Measurements from ENCODE around the gene FYN. TPM values are rescaled to one million over a fixed set of nuclear protein-coding genes. Genes with fewer than 3 reads are reported as not detected.

FYN gene
- polyA plus RNA-seq, 1 donor (not counting 4 experiments of a cell fraction or from before 2014, with no cell fraction given), result 24.7 TPM

GRCh38 chr6:111825439-111826086 lies 47.7 kb downstream of the FYN start:
- Histone ChIP-seq H3K4me1 (ENCODE audit: control insufficient read depth, extremely low read depth, insufficient read depth, low read length) (peaks cover 16% of the 10 kb centered on the region), H3K27me3 (ENCODE audit: control insufficient read depth, extremely low read depth, insufficient read depth, low read length) (no peaks in the 10 kb centered on the region), H3K9me1 (ENCODE audit: control insufficient read depth, extremely low read depth, insufficient read depth, low read length) (peaks cover 2% of the 10 kb centered on the region), H3K79me2 (ENCODE audit: control insufficient read depth, insufficient read depth, low read length) (peaks cover 5% of the 10 kb centered on the region), H3K36me3 (ENCODE audit: control insufficient read depth in 2 of 2, extremely low read depth in 1 of 2, insufficient read depth in 2 of 2, low read length in 2 of 2) (peaks cover 0 to 2% of the 10 kb centered on the region in 2 experiments), H3K9ac (ENCODE audit: control insufficient read depth, extremely low read depth, insufficient read depth, low read length) (no peak overlapping the region), H4K20me1 (ENCODE audit: control insufficient read depth, extremely low read depth, insufficient read depth, low read length) (no peaks in the 10 kb centered on the region), H2AFZ (ENCODE audit: control insufficient read depth, low read length) (no peak overlapping the region), H3K9me3 (ENCODE audit: control insufficient read depth, low read depth, low read length) (no peaks in the 10 kb centered on the region), H3K27ac (ENCODE audit: control insufficient read depth, insufficient read depth, low read length) (no peak overlapping the region), H3K4me3 (ENCODE audit: control insufficient read depth in 2 of 3, extremely low read depth in 1 of 3, insufficient read depth in 2 of 3, low read depth in 1 of 3, low read length in 3 of 3) (no peak overlapping the region), H3K4me2 (ENCODE audit: control insufficient read depth, extremely low read depth, insufficient read depth, low read depth, low read length) (no peak overlapping the region)
- DNase-seq (ENCODE audit: low read depth, low spot score) (no peak), FAIRE-seq (no peak)
- TF ChIP-seq CTCF (optimal IDR thresholded peaks at IDR 0.05 in 1 of 3, IDR thresholded peaks at IDR 0.05 in 1 of 3, conservative IDR thresholded peaks at IDR 0.05 in 1 of 3; ENCODE audit: extremely low read depth in 1 of 3, insufficient read depth in 2 of 3, low read length in 3 of 3) (no peak), EZH2 (IDR thresholded peaks at IDR 0.05; ENCODE audit: low read length) (no peak)
- dilution Hi-C loops (cut with MboI; ENCODE audit: extremely low pct_ligation_motif_present, low sequenced_read_pairs), result no loop called here

- Histone ChIP-seq H3K4me1 (ENCODE audit: control insufficient read depth, extremely low read depth, insufficient read depth, low read length) (peaks cover 16% of the 10 kb centered on the region), H3K4me3 (ENCODE audit: control insufficient read depth in 2 of 3, extremely low read depth in 1 of 3, insufficient read depth in 2 of 3, low read depth in 1 of 3, low read length in 3 of 3) (no peak overlapping the region), H3K27me3 (ENCODE audit: control insufficient read depth, extremely low read depth, insufficient read depth, low read length) (no peaks in the 10 kb centered on the region), H3K79me2 (ENCODE audit: control insufficient read depth, insufficient read depth, low read length) (peaks cover 5% of the 10 kb centered on the region), H2AFZ (ENCODE audit: control insufficient read depth, low read length) (no peak overlapping the region), H3K36me3 (ENCODE audit: control insufficient read depth in 2 of 2, extremely low read depth in 1 of 2, insufficient read depth in 2 of 2, low read length in 2 of 2) (peaks cover 0 to 2% of the 10 kb centered on the region in 2 experiments), H3K27ac (ENCODE audit: control insufficient read depth, insufficient read depth, low read length) (no peak overlapping the region), H3K9ac (ENCODE audit: control insufficient read depth, extremely low read depth, insufficient read depth, low read length) (no peak overlapping the region), H4K20me1 (ENCODE audit: control insufficient read depth, extremely low read depth, insufficient read depth, low read length) (no peaks in the 10 kb centered on the region), H3K9me3 (ENCODE audit: control insufficient read depth, low read depth, low read length) (no peaks in the 10 kb centered on the region), H3K9me1 (ENCODE audit: control insufficient read depth, extremely low read depth, insufficient read depth, low read length) (peaks cover 2% of the 10 kb centered on the region), H3K4me2 (ENCODE audit: control insufficient read depth, extremely low read depth, insufficient read depth, low read depth, low read length) (no peak overlapping the region)
- TF ChIP-seq EZH2 (IDR thresholded peaks at IDR 0.05; ENCODE audit: low read length) (no peak), CTCF (optimal IDR thresholded peaks at IDR 0.05 in 1 of 3, IDR thresholded peaks at IDR 0.05 in 1 of 3, conservative IDR thresholded peaks at IDR 0.05 in 1 of 3; ENCODE audit: extremely low read depth in 1 of 3, insufficient read depth in 2 of 3, low read length in 3 of 3) (no peak)
- no peak for FAIRE-seq
- DNase-seq (ENCODE audit: low read depth, low spot score), result no peak
- dilution Hi-C loops (cut with MboI; ENCODE audit: extremely low pct_ligation_motif_present, low sequenced_read_pairs), result no loop called here
These were observed 48.5 kb downstream of the FYN start for GRCh38 chr6:111824608-111825337.
